Pancreas (tissue), 10 donors: Measurements from ENCODE around the gene NANOS3. TPM values are rescaled to one million over a fixed set of nuclear protein-coding genes. Genes with fewer than 3 reads are reported as not detected.

Experiments
- ATAC-seq, 4 donors: fragments of 200-7000 bp; cut with Tn5 transposase; one replicate each; pipeline versions ENCODE4 v1.8.0 to v1.9.1; 2020; ENCODE audit warnings: mild to moderate bottlenecking in 4 of 4, moderate library complexity in 4 of 4
- DNase-seq, 6 donors: peaks; one replicate each; pipeline ENCODE4 v3.0.0-alpha.2; 2020
- FAIRE-seq: peaks from 2 replicates; lab custom pipeline; 2012; peaks lifted over from hg19 to GRCh38; lab: Jason Lieb, UNC
- H3K27ac ChIP-seq, 4 donors: fragments of 200-600 bp; sonication (generic); 1 replicate in 3 of 4; 2 replicates in 1 of 4; pipeline versions ENCODE4 v1.5.0 to v1.8.0; 2020
- H3K27me3 ChIP-seq, 4 donors: fragments of 200-600 bp; one replicate each; pipeline ENCODE4 v1.8.0; 2021
- H3K36me3 ChIP-seq, 3 donors: fragments of 200-600 bp; sonication (generic) in 1 of 3; one replicate each; pipeline versions ENCODE4 v1.5.0 to v1.8.0; 2020 to 2021
- H3K4me1 ChIP-seq, 3 donors: fragments of 200-600 bp; one replicate each; pipeline ENCODE4 v1.8.0; 2021
- H3K4me3 ChIP-seq, 4 donors: fragments of 200-600 bp; sonication (generic) in 2 of 4; one replicate each; pipeline versions ENCODE4 v1.5.0 to v1.8.0; 2020 to 2021
- H3K9me3 ChIP-seq, 4 donors: fragments of 200-600 bp; one replicate each; pipeline ENCODE4 v1.8.0; 2021
- CTCF ChIP-seq, 4 donors: fragments of 200-600 bp; sonication (generic) in 3 of 4; IDR thresholded peaks; one replicate each; pipeline versions ENCODE4 v1.5.0 to v1.8.0; 2021; ENCODE audit warnings: antibody characterized with exemption in 4 of 4
- WGBS, 2 donors: extraction: QIAGEN DNeasy Blood & Tissue Kit; methylation state at CpG; one replicate each; pipeline ENCODE4 v1.1.7; 2013; 5-methylcytosine and 5-hydroxymethylcytosine counted together
- intact Hi-C, 3 donors: fragments of 100-400 bp; cut with DNase I; formaldehyde crosslinking; loops; one replicate each; pipeline versions ENCODE4 v1.11.1 to v1.14.2; 2022
- polyA plus RNA-seq, 2 donors: library from polyadenylated mRNA; stranded (reverse); fragments of 200-250 nt; gene quantifications; one replicate each; pipeline ENCODE4 v1.2.3, GENCODE V29; 2013
- total RNA-seq, 6 donors: library from RNA; stranded (reverse); fragmentation: NEBNext Ultra II Directional in 4 of 6; extraction: Animal tissue kit (Norgen Biotek cat#: 25700) in 4 of 6; gene quantifications; one replicate each; pipeline versions ENCODE4 v1.2.1 to v1.2.4, GENCODE V29; 2021 to 2023
- donor health status: healthy with polysubstance abuse.
- donor health status: DM: no; HTN: no; CAD: no; lungs with moderate emphysema.
- donor health status: DM: no; HTN: no; CAD: no.
- donor health status: control.
- donor health status: control.
- donor health status: Bipolar disorder and iron deficiency.
- donor health status: DM: yes; HTN: yes; CAD: no.
- donor health status: DM: no; HTN: no; CAD: no.
- donor health status: DM: no; HTN: no; CAD: no.
- donor health status: DM: yes; HTN: yes; CAD: no.

NANOS3 gene
- total and polyA plus RNA-seq, 8 donors: 0.39 to 3.1 (median 0.72) TPM; not detected in 2

GRCh38 chr19:13882836-13883235 is 5.9 kb downstream of the NANOS3 start:
- Histone ChIP-seq H3K4me3 (no peak overlapping the region), H3K4me1 (peaks cover 15 to 33% (median 16%) of the 10 kb centered on the region in 3 donors), H3K36me3 (no peaks in the 10 kb centered on the region), H3K27me3 (no peaks in the 10 kb centered on the region), H3K9me3 (no peaks in the 10 kb centered on the region), H3K27ac (peak overlapping the region in 2 of 4 donors; percentile 16 to 58)
- ATAC-seq (no peak), DNase-seq (no peak), FAIRE-seq (no peak)
- no peak for TF ChIP-seq CTCF (IDR thresholded peaks at IDR 0.05)
- intact Hi-C loops: loop anchor here in 2 of 3 donors (5.0 kb wide), 1 partner anchor 189 kb away; the partner anchor contains the start of gene MISP3 (in 2 of the 2)
- WGBS, 2 donors: 94 to 96% methylated on average over 12 of the region's 12 CpGs

- no peak overlapping the region for H3K27ac ChIP-seq
- peaks cover 15 to 33% (median 16%) of the 10 kb centered on the region in 3 donors for H3K4me1 ChIP-seq
- H3K36me3 ChIP-seq: no peaks in the 10 kb centered on the region
- DNase-seq (peak in 2 of 6 donors; percentile 17 to 75), ATAC-seq (no peak), FAIRE-seq (no peak)
- intact Hi-C loops: loop anchor here in 2 of 3 donors (5.0 kb wide), 1 partner anchor 189 kb away; the partner anchor contains the start of gene MISP3 (in 2 of the 2)
- TF ChIP-seq CTCF (IDR thresholded peaks at IDR 0.05): no peak
- WGBS, 2 donors: 83 to 84% methylated on average over 8 to 10 of the region's 10 CpGs
- H3K27me3 ChIP-seq: no peaks in the 10 kb centered on the region
- no peaks in the 10 kb centered on the region for H3K9me3 ChIP-seq
- no peak overlapping the region for H3K4me3 ChIP-seq
Observed at GRCh38 chr19:13883516-13884064, 6.7 kb downstream of the NANOS3 start.

GRCh38 chr19:13884726-13885591 is 8.0 kb downstream of the NANOS3 start:
- DNase-seq: peak; percentile 82 to 97 (median 92)
- Histone ChIP-seq H3K4me1 (peaks cover 15 to 30% (median 16%) of the 10 kb centered on the region in 3 donors), H3K27ac (peak overlapping the region; percentile 81 to 94 (median 88)), H3K27me3 (no peaks in the 10 kb centered on the region), H3K36me3 (no peaks in the 10 kb centered on the region), H3K9me3 (no peaks in the 10 kb centered on the region), H3K4me3 (peak overlapping the region in 2 of 4 donors; percentile 20 to 33)
- intact Hi-C loops: loop anchor here in 2 of 3 donors (5.0 kb wide), 1 partner anchor 187 kb away; the partner anchor contains the start of gene MISP3 (in 2 of the 2)
- 11 to 19% methylated on average over 26 of the region's 26 CpGs for WGBS, 2 donors
- peak; percentile 84 to 88 (median 85) for ATAC-seq
- TF ChIP-seq CTCF (IDR thresholded peaks at IDR 0.05): no peak
- no peak for FAIRE-seq

GRCh38 chr19:13885826-13886365 is 9.0 kb downstream of the NANOS3 start:
- intact Hi-C loops: no loop called here
- H3K36me3 ChIP-seq: no peaks in the 10 kb centered on the region
- H3K27ac ChIP-seq: peak overlapping the region; percentile 81 to 94 (median 88)
- peak overlapping the region in 1 of 4 donors; percentile 33 for H3K4me3 ChIP-seq
- H3K9me3 ChIP-seq: no peaks in the 10 kb centered on the region
- ATAC-seq (no peak), DNase-seq (peak in 1 of 6 donors; percentile 55), FAIRE-seq (no peak)
- H3K27me3 ChIP-seq: no peaks in the 10 kb centered on the region
- peaks cover 15 to 24% (median 16%) of the 10 kb centered on the region in 3 donors for H3K4me1 ChIP-seq
- TF ChIP-seq CTCF (IDR thresholded peaks at IDR 0.05): no peak
- WGBS, 2 donors: 92 to 94% methylated on average over 19 to 20 of the region's 20 CpGs
